GM23338 (cell line): ENCODE data around the gene FLRT2. TPM values are rescaled to one million over a fixed set of nuclear protein-coding genes. Genes with fewer than 3 reads are reported as not detected.

Experiments used
- ATAC-seq: fragments of 200-7000 bp; cut with Tn5 transposase; 3 replicates; pipeline ENCODE4 v1.9.1; 2020
- DNase-seq: peaks from one replicate; pipeline ENCODE4 v3.0.0-alpha.2; 2015; ENCODE audit warnings: low spot score
- H2AFZ ChIP-seq: fragments of 200-600 bp; sonication (generic); 2 replicates; pipeline ENCODE4 v1.8.0; 2016; ENCODE audit warnings: antibody characterized with exemption, mild to moderate bottlenecking, moderate library complexity
- H3F3A ChIP-seq: fragments of 200-600 bp; sonication (generic); replicated peaks from 2 replicates; pipeline ENCODE4 v1.8.0; 2017; ENCODE audit warnings: antibody characterized with exemption, mixed run types, low read depth
- H3K27ac ChIP-seq: fragments of 200-600 bp; sonication (generic); 2 replicates; pipeline ENCODE4 v1.6.1; 2016; ENCODE audit warnings: low read depth
- H3K27me3 ChIP-seq: fragments of 200-600 bp; sonication (generic); 2 replicates; pipeline ENCODE4 v1.8.0; 2016; ENCODE audit warnings: mild to moderate bottlenecking, mixed run types, moderate library complexity; ENCODE audit not compliant: insufficient read depth
- H3K36me3 ChIP-seq: fragments of 200-600 bp; sonication (generic); 2 replicates; pipeline ENCODE4 v1.8.0; 2016; ENCODE audit warnings: mild to moderate bottlenecking; ENCODE audit not compliant: insufficient read depth
- H3K4me1 ChIP-seq: fragments of 200-600 bp; sonication (generic); 2 replicates; pipeline ENCODE4 v1.8.0; 2016; ENCODE audit warnings: mild to moderate bottlenecking, moderate library complexity; ENCODE audit not compliant: insufficient read depth
- H3K4me2 ChIP-seq: fragments of 200-600 bp; sonication (generic); 2 replicates; pipeline ENCODE4 v1.7.1; 2017; ENCODE audit warnings: mixed run types
- H3K4me3 ChIP-seq: fragments of 200-600 bp; sonication (generic); 2 replicates; pipeline ENCODE4 v1.6.1; 2016; ENCODE audit warnings: mixed run types
- H3K79me2 ChIP-seq: fragments of 200-600 bp; sonication (generic); replicated peaks from 2 replicates; pipeline ENCODE4 v1.8.0; 2017; ENCODE audit warnings: mild to moderate bottlenecking; ENCODE audit not compliant: insufficient read depth
- H3K9me2 ChIP-seq: fragments of 200-600 bp; sonication (generic); 2 replicates; pipeline ENCODE4 v1.8.0; 2017; ENCODE audit not compliant: insufficient read depth
- H4K20me1 ChIP-seq: fragments of 200-600 bp; sonication (generic); replicated peaks from 2 replicates; pipeline ENCODE4 v1.8.0; 2017; ENCODE audit warnings: mild to moderate bottlenecking; ENCODE audit not compliant: insufficient read depth
- H3K27ac Mint-ChIP-seq: 2 replicates; pipeline ENCODE4 v1.8.0; 2020; ENCODE audit warnings: inconsistent platforms, mild to moderate bottlenecking, moderate library complexity, mixed read lengths
- H3K27me3 Mint-ChIP-seq: 3 replicates; pipeline ENCODE4 v1.8.0; 2022; ENCODE audit warnings: low read depth, mild to moderate bottlenecking, moderate library complexity, mixed read lengths, inconsistent platforms; ENCODE audit not compliant: insufficient read depth, poor library complexity
- H3K36me3 Mint-ChIP-seq: 3 replicates; pipeline ENCODE4 v1.8.0; 2021; ENCODE audit warnings: low read depth, mild to moderate bottlenecking, inconsistent platforms, moderate library complexity, mixed read lengths
- H3K4me1 Mint-ChIP-seq: 3 replicates; pipeline ENCODE4 v1.8.0; 2020; ENCODE audit warnings: mild to moderate bottlenecking, inconsistent platforms, mixed read lengths
- H3K4me3 Mint-ChIP-seq: 3 replicates; pipeline ENCODE4 v1.8.0; 2021; ENCODE audit warnings: moderate library complexity, mild to moderate bottlenecking, inconsistent platforms, mixed read lengths
- H3K9me3 Mint-ChIP-seq: 3 replicates; pipeline ENCODE4 v1.8.0; 2020; ENCODE audit warnings: moderate library complexity, mild to moderate bottlenecking, inconsistent platforms, mixed read lengths
- CREB1 ChIP-seq: fragments of 250-450 bp; sonication (Bioruptor Pico); IDR thresholded peaks from 2 replicates; pipeline ENCODE4 v1.5.0; 2020; ENCODE audit warnings: low read depth, mild to moderate bottlenecking, moderate library complexity
- ETS1 ChIP-seq: IDR thresholded peaks from 2 replicates; pipeline ENCODE4 v1.6.1; 2016; ENCODE audit warnings: antibody characterized with exemption
- EZH2 ChIP-seq: fragments of 200-600 bp; sonication (generic); IDR thresholded peaks from one replicate; pipeline ENCODE4 v1.8.0; 2017; ENCODE audit warnings: antibody characterized with exemption, mild to moderate bottlenecking, low read depth; ENCODE audit not compliant: unreplicated experiment
- EZH2phosphoT487 ChIP-seq: fragments of 200-600 bp; sonication (generic); IDR thresholded peaks from one replicate; pipeline ENCODE4 v1.8.1; 2018; ENCODE audit warnings: antibody characterized with exemption; ENCODE audit not compliant: unreplicated experiment
- JUNB ChIP-seq: IDR thresholded peaks from one replicate; pipeline ENCODE4 v1.6.1; 2016; ENCODE audit warnings: antibody characterized with exemption; ENCODE audit not compliant: unreplicated experiment
- NANOG ChIP-seq: IDR thresholded peaks from 2 replicates; pipeline ENCODE4 v1.6.1; 2016; ENCODE audit warnings: antibody characterized with exemption, borderline replicate concordance
- POLR2AphosphoS5 ChIP-seq: IDR thresholded peaks from 2 replicates; pipeline ENCODE4 v1.6.1; 2016; ENCODE audit warnings: antibody characterized with exemption, low read depth
- REST ChIP-seq: IDR thresholded peaks from one replicate; pipeline ENCODE4 v1.6.1; 2018; ENCODE audit warnings: antibody characterized with exemption; ENCODE audit not compliant: unreplicated experiment
- STAT1 ChIP-seq: IDR thresholded peaks from one replicate; pipeline ENCODE4 v1.6.1; 2016; ENCODE audit warnings: antibody characterized with exemption; ENCODE audit not compliant: unreplicated experiment
- ZNF114 ChIP-seq: fragments of 250-450 bp; sonication (Bioruptor Pico); IDR thresholded peaks from 2 replicates; pipeline ENCODE4 v1.5.0; 2020; ENCODE audit warnings: mild to moderate bottlenecking, moderate library complexity
- ZNF331 ChIP-seq: fragments of 250-450 bp; sonication (Bioruptor Pico); IDR thresholded peaks from 2 replicates; pipeline ENCODE4 v1.5.0; 2020; ENCODE audit warnings: low read depth, mild to moderate bottlenecking, moderate library complexity
- ZNF462 ChIP-seq: fragments of 250-450 bp; sonication (Bioruptor Pico); IDR thresholded peaks from 2 replicates; pipeline ENCODE4 v1.5.0; 2020; ENCODE audit warnings: mild to moderate bottlenecking, moderate library complexity
- polyA plus RNA-seq: library from polyadenylated mRNA; unstranded; fragments of >200 nt; fragmentation: Nextera tagmentation; extraction: Ambion mirVana; gene quantifications from 2 replicates; pipeline ENCODE4 v1.2.1, GENCODE V29; 2016
- total RNA-seq: library from RNA; depleted of rRNA; stranded (reverse); fragments of >200 nt; shearing (Covaris generic); gene quantifications from 2 replicates; pipeline ENCODE4 v1.2.3, GENCODE V29; 2014

Gene FLRT2
- total and polyA plus RNA-seq, 2 experiments from 2014 or later: 4.3 to 7.4 TPM

GRCh38 chr14:85564841-85565527 lies 35.0 kb downstream of the FLRT2 start (continued):
- TF ChIP-seq NANOG: no peak
- TF ChIP-seq CREB1 (CRISPR knock-in tag): no peak
- no peak for TF ChIP-seq ZNF331 (CRISPR knock-in tag)
- no peak for TF ChIP-seq JUNB
- no peak for TF ChIP-seq EZH2phosphoT487
- no peak for TF ChIP-seq ZNF462 (CRISPR knock-in tag)

- no peaks in the 10 kb centered on the region for H3F3A ChIP-seq
- H3K27ac Mint-ChIP-seq: no peak overlapping the region
- no peaks in the 10 kb centered on the region for H3K9me3 Mint-ChIP-seq
- peaks cover 21% of the 10 kb centered on the region for H3K4me1 Mint-ChIP-seq
- no peaks in the 10 kb centered on the region for H3K36me3 ChIP-seq
- no peaks in the 10 kb centered on the region; the same call in 1 of the 2 replicates for H3K9me2 ChIP-seq
- no peak overlapping the region for H3K4me2 ChIP-seq
- ATAC-seq (no peak), DNase-seq (no peak)
- H4K20me1 ChIP-seq: no peaks in the 10 kb centered on the region
- H3K36me3 Mint-ChIP-seq: no peaks in the 10 kb centered on the region
- no peaks in the 10 kb centered on the region for H3K27me3 ChIP-seq
- no peak overlapping the region for H2AFZ ChIP-seq
- H3K4me3 Mint-ChIP-seq: no peak overlapping the region
- H3K4me1 ChIP-seq: peaks cover 20% of the 10 kb centered on the region
- no peak overlapping the region for H3K27ac ChIP-seq
- H3K4me3 ChIP-seq: no peak overlapping the region
- peaks cover 4% of the 10 kb centered on the region for H3K27me3 Mint-ChIP-seq
- H3K79me2 ChIP-seq: no peaks in the 10 kb centered on the region
- no peak for TF ChIP-seq ETS1
- TF ChIP-seq STAT1: no peak
- no peak for TF ChIP-seq POLR2AphosphoS5
- no peak for TF ChIP-seq EZH2
- TF ChIP-seq ZNF331 (CRISPR knock-in tag): no peak
- no peak for TF ChIP-seq REST
- TF ChIP-seq NANOG: no peak
- no peak for TF ChIP-seq ZNF114 (CRISPR knock-in tag)
- no peak for TF ChIP-seq CREB1 (CRISPR knock-in tag)
- no peak for TF ChIP-seq JUNB
Observed at GRCh38 chr14:85565862-85566296, 35.9 kb downstream of the FLRT2 start.
